Tibial nerve (tissue), 4 donors: ENCODE results near the gene NPRL2.

Source experiments
- CTCF ChIP-seq, 5 experiments: fragments of 200-600 bp in 3 of 5; fragments of 450-650 bp in 2 of 5; sonication (generic) in 3 of 5; IDR thresholded peaks; one replicate each; pipeline ENCODE4 v1.5.1; 2016 to 2019; ENCODE audit warnings: antibody characterized with exemption in 5 of 5, mild to moderate bottlenecking in 3 of 5, moderate library complexity in 2 of 5
- EP300 ChIP-seq, 2 donors: sonication (generic); formaldehyde crosslinking; IDR thresholded peaks; one replicate each; pipeline ENCODE4 v1.6.1; 2017; ENCODE audit warnings: antibody characterized with exemption in 2 of 2, mild to moderate bottlenecking in 1 of 2
- POLR2A ChIP-seq, 2 donors: fragments of 450-650 bp; IDR thresholded peaks; one replicate each; pipeline ENCODE4 v1.6.1; 2017; ENCODE audit warnings: antibody characterized with exemption in 2 of 2, mild to moderate bottlenecking in 2 of 2, moderate library complexity in 2 of 2

DNA sequence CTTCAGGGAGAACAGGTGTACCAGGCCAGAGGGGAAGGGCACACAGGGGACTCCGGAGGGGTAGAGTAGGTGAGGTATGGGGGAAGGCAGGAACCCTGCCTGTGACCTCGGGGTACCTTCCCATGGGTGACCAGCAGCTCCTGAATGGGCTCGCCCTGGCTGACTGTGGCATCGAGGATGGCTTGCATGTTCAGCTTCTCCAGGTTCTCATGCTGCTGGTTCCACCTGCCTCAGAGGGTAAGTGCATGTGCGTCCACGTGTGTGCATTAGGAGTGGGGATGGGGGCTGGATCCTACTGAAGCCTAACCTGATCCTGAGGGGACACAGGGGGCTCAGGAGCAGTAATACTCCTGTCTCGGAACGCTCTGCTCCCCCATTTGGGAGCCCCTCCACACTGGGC lies 5.6 kb downstream of the NPRL2 start:
- no peak for TF ChIP-seq CTCF (IDR thresholded peaks at IDR 0.05)
- no peak for TF ChIP-seq POLR2A (IDR thresholded peaks at IDR 0.05)
- TF ChIP-seq EP300 (IDR thresholded peaks at IDR 0.05) = no peak
